Epithelial cell of proximal tubule (primary cell): ENCODE data around the gene MFAP5. TPM values are rescaled to one million over a fixed set of nuclear protein-coding genes. Genes with fewer than 3 reads are reported as not detected.

Experiments
- DNase-seq: peaks from one replicate; pipeline ENCODE4 v3.0.0-alpha.2; 2011; ENCODE audit warnings: low read depth
- H3K4me3 ChIP-seq: 2 replicates; pipeline ENCODE4 v1.5.1; 2011; ENCODE audit warnings: low read depth, mild to moderate bottlenecking, low read length
- CTCF ChIP-seq: conservative IDR thresholded peaks from 2 replicates; pipeline ENCODE4 v1.5.1; 2012; ENCODE audit warnings: low read depth, mild to moderate bottlenecking, low read length
- total RNA-seq: library from RNA; depleted of rRNA; stranded (reverse); fragments of >200 nt; gene quantifications from 2 replicates; pipeline ENCODE4 v1.2.3, GENCODE V29; 2015

MFAP5 gene, protein sequence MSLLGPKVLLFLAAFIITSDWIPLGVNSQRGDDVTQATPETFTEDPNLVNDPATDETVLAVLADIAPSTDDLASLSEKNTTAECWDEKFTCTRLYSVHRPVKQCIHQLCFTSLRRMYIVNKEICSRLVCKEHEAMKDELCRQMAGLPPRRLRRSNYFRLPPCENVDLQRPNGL
- 0.75 and 0.94 TPM in 2 replicates for total RNA-seq

- TF ChIP-seq CTCF = no peak
- H3K4me3 ChIP-seq = no peak within 1 kb of the TSS
- no peak for DNase-seq
Observed at GRCh38 chr12:8662593-8662992, at the start of gene MFAP5. Gene MFAP5 (minus strand): TSS chr12:8662826. CDS start chr12:8662104, 722 bp downstream.

- TF ChIP-seq CTCF = no peak
- peak overlapping the region; percentile 46 for H3K4me3 ChIP-seq
- no peak for DNase-seq
Observed at GRCh38 chr12:8709124-8709830, 46.7 kb upstream of the MFAP5 start.

DNA sequence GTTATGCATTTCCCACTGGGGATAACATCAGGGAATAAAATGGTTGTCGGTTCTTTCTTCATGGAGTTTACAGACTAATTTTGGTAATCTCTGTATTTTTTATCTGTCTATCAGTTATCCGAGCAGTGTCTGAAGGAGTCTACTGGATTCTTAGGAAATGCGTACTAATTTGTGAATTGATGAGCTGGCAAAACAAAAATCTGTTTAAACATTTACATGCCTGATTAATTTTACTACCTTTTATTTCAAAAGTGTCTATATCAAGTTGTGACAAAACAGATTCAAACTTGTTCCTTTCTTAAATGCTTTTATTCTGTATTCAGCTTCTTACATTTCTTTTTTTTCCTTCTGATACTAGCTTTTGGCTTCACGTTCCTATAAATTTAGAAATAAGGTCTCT is 39.5 kb upstream of the MFAP5 start:
- no peak for DNase-seq
- TF ChIP-seq CTCF = no peak
- H3K4me3 ChIP-seq = no peak overlapping the region

- H3K4me3 ChIP-seq = no peak overlapping the region
- DNase-seq = no peak
- TF ChIP-seq CTCF = no peak
Observed at GRCh38 chr12:8701046-8701660, 38.5 kb upstream of the MFAP5 start.

DNA sequence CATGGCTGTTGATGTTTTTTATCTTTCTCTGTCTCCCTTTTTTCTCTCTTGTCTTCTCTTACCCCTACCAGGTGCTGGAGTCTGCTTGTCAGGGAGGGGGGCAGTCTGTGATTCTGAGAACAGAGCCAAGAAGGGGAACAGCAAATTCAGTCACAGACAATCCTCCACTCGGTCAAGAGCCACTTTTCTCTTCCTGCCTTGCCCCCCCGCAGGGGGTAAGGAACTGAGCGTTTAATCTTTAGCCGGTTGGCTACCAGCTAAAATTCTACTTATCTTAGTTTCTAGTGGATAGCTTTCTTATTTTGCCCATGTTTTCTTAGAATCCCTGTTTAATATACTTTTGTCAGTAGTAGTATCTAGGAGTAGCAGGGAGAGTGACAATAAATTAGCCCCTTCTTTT is 37.1 kb upstream of the MFAP5 start:
- TF ChIP-seq CTCF = no peak
- DNase-seq = no peak
- H3K4me3 ChIP-seq = peak overlapping the region; percentile 94

GRCh38 chr12:8698879-8699278 is 36.3 kb upstream of the MFAP5 start:
- H3K4me3 ChIP-seq = peak overlapping the region; percentile 94
- TF ChIP-seq CTCF = no peak
- no peak for DNase-seq
